Measurements from ENCODE around the gene DHX9.

DHX9 gene

GRCh38 chr1:182839209-182840066, at the start of gene DHX9:
Gene DHX9 (plus strand): TSS chr1:182839347. CDS start chr1:182842567, 3,220 bp downstream.
- peak; percentile 90 for DNase-seq

- DNase-seq: no peak
Measured at GRCh38 chr1:182791281-182792179, 47.6 kb upstream of the DHX9 start.

DNA sequence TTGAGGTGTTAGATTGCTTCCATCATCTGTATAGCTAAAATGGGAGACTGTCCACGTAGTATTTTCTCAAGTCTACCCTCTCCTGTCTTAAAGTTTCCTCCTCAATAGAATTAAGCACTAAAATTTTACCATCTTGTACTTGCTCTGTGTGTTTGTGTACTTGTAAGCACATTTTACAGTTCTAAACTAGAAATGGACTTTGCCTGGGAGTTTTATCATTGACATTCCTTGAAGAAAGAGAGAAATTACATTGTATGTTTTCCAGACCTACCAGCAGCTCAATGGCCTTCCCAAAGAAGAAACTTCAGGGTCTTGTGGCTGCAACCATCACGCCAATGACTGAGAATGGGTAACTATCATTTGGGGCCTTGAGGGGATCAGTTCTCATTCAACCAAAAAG, 45.1 kb upstream of the DHX9 start:
- no peak for DNase-seq

DNA sequence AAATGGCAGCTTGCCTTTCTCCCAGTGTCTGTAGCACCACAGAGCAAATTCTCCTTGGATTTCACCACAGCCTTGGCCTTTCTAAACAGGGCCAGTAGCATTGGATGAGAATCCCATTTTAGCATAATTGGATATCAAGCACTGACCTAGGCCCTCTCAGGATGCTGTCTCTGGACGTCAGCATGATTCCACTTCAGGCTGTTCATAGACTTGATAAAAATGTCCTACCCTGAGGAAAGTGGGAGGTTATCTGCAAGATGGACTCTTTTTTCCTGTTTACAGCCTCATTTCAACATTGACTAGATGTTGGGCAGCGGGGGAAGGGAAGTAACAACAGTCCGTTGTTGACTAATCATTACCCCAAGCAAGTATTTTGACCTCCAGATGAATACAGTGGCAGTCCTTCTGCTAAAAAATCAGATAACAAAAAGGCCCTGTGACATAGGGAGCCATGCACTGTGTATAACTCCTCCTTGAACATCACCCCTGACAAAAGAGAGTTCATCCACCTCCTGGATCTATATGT, 44.4 kb upstream of the DHX9 start:
- no peak for DNase-seq

DNA sequence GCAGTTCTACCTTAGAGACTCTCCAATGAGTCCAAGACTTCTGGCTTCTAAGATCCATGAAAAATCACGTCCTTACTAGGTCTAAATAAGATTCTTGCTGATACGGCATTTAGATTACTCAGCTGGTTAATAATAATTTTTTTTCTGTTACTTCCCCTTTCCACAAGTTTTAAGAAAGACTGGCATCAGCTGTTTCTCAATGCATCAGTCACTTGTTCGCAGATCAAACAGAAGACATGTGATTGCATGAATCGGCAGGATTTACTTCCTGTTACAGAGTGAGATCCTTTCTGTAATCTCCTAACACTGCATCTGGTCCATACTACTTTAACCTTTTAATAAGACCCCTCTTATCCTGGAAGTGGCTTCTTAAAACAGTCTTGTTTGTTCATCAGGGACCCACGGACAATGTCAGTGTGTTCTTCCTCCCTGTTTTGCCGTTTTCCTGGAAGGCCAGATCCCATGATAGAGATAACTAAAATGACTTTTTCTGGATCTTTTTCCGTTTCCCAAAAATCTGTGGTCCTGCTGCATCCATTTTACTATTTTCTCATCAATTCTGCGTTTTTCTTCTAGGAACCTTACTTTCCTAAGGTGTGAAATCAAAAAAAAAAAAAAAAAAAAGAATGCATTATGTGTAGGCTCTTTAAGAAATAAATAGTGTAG, 43.5 kb upstream of the DHX9 start:
- DNase-seq: peak; percentile 23

- DNase-seq: no peak
Measured at GRCh38 chr1:182802006-182802803, 36.9 kb upstream of the DHX9 start.

DNA sequence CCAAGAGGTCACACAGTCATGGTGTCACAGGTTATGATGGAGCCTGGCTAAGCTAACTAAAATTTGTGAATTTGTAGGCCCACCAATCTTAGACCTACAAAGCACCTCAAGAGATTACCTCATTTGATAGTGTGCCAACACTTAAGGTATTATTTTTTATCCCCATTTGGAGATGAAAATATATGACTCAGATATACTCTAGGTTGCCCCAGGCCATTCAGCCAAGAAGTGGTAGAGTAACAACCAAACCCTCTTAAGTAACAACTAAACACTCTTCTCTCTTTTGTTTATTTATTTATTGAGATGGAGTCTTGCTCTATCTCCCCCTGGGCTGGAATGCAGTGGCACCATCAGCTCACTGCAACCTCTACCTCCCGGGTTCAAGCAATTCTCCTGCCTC, 35.3 kb upstream of the DHX9 start:
- no peak for DNase-seq

DNA sequence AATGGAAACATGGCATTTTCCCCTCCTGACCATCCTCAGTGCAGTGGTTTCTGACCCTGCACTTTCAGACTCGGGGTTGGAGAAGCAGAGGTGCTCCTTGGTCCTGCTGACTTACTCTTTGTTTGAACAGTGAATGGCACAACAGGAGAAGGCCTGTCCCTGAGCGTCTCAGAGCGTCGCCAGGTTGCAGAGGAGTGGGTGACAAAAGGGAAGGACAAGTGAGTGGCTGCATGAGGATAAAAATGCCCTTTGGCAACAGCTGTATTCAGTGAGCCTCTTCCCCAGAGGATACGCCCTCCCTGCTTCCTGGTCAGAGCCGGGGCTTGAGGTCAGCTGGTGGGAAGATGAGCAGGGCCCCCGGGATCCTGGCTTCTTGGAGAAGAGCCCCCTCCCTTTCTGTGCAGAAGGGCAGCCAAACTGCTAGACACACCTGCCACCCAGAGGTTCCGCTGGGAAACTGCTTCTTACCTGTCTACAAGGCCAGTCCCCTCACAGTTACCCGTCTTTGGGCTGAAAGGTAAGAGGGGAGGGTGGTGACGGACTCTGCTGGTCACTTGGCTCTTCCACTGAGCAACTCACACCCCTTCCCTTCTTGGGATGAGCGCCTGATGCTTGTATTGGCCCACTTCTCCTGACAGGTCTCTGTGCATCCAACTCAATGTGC, 33.0 kb upstream of the DHX9 start:
- DNase-seq: no peak

DNA sequence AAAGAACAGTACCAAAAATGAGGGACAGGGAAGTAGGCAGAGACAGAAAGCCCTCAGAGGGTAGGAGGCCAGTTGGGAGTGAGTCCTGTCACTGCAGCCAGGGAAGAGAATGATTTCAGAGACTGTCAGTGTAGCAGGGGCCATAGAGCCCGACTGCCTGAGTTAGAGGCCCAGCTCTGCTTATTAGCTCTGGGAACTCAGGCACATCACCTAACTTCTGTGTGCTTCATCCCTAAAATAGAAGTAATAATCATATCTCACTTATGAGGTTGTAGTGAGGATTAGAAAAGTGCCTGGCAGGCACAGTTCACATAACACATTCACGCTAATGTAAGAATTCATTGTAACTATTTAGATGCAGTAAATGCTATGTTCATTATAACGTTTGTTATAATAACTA, 31.2 kb upstream of the DHX9 start:
- no peak for DNase-seq

- DNase-seq: no peak
Measured at GRCh38 chr1:182809414-182809957, 29.7 kb upstream of the DHX9 start.

DNA sequence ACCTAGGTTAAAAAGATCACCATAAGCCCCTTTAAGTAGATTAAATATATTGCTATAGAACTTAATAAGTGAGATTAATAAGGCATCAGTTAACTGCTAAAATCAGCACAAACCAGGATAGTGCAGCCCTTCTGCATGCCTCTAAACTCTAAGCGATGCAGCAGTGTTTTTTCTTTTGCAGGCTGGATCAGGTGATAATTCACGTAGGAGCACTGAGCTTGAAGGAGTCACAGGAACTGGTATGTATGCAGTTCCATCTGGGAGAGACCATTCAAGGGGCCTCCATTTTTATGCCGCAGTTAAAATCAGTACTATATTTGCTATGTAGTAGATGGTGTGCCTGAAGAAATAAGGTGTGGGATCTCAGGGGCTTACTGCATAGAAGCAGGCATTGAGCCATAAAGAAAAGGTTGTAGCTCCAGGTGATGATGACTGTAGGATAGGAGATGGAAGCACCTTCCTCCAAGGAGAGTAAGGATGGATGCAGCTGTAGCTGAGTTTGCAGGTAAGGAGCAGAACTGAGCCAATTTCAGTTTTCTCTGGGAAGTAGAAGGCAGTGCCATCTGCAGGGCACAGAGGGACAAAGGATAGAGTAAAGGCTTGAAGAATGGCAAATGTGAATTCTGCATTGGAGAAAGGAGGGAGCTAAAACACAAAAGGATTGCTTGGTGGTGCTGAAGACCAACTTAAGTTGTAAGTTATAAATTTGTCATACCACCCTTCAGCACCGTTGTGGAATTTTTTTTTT, 27.0 kb upstream of the DHX9 start:
- DNase-seq: no peak

DNA sequence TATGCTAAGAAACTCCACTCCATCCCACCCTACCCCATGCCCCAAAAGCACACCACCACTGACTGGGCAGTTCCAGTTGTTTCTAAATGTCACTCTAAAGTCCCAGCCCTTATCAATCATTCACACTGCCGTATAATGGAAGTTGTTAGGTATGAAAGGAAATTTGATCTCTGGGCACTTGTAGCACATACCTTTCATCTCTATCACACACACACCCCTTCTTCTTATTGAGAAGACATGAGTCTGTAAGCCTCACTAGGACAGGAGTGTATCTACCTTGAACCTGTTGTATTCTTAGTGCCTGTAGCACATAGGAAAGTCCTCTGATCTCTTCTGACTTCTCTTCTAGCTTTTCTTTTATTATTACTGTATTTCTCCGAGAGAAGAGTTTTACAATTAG, 22.3 kb upstream of the DHX9 start:
- no peak for DNase-seq

GRCh38 chr1:182817802-182818201, 21.3 kb upstream of the DHX9 start:
- no peak for DNase-seq

- DNase-seq: no peak
Measured at GRCh38 chr1:182823220-182823619, 15.9 kb upstream of the DHX9 start.

GRCh38 chr1:182826892-182827291, 12.3 kb upstream of the DHX9 start:
- no peak for DNase-seq

- no peak for DNase-seq
Measured at GRCh38 chr1:182829285-182829932, 9.7 kb upstream of the DHX9 start.

- DNase-seq: no peak
Measured at GRCh38 chr1:182833271-182833670, 5.9 kb upstream of the DHX9 start.

- DNase-seq: no peak
Measured at GRCh38 chr1:182834326-182834725, 4.8 kb upstream of the DHX9 start.

- no peak for DNase-seq
Measured at GRCh38 chr1:182835806-182836205, 3.3 kb upstream of the DHX9 start.

GRCh38 chr1:182841368-182841988, 2.3 kb downstream of the DHX9 start:
- DNase-seq: no peak
